ENCODE data around the gene SGTA. TPM values are rescaled to one million over a fixed set of nuclear protein-coding genes. Genes with fewer than 3 reads are reported as not detected.
"Not testable (repeated sequence)": the region's sequence is repeated elsewhere in the genome, so short reads cannot be mapped to it uniquely, and the experiment has no call there.

Gene SGTA
- total RNA-seq, 1 donor from 2014 or later = 37.7 TPM

DNA sequence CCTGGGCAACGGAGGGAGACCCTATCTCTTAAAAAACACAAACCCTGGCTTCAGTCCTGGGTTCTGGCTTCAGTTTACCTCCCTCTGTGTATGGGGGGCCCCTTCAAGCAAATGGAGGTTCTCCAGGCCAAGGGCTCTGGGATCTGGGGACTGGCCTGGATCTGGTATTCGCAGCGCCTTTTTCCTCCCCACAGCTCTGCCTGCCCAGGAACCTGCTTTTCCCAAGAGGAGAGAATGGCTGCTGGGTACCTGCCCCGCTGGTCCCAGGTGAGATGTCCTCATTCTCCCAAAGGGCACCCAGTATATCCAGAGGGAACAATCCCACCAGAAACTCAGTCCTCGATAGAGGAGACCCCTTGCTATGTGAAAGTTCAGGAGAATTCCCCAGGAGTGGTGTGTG lies 39.8 kb upstream of the SGTA start:
- Mint-ChIP-seq H3K36me3 (ENCODE audit: low read depth) (peaks cover 21% of the 10 kb centered on the region), H3K27ac (ENCODE audit: unreplicated experiment) (no peak overlapping the region), H3K4me1 (ENCODE audit: low read depth) (peaks cover 3% of the 10 kb centered on the region), H3K4me3 (ENCODE audit: unreplicated experiment) (no peak overlapping the region), H3K27me3 (ENCODE audit: low read depth) (no peaks in the 10 kb centered on the region), H3K9me3 (ENCODE audit: low read depth) (peaks cover 12% of the 10 kb centered on the region)
- no peak for DNase-seq (ENCODE audit: low spot score)
- TF ChIP-seq, protein P1, sequence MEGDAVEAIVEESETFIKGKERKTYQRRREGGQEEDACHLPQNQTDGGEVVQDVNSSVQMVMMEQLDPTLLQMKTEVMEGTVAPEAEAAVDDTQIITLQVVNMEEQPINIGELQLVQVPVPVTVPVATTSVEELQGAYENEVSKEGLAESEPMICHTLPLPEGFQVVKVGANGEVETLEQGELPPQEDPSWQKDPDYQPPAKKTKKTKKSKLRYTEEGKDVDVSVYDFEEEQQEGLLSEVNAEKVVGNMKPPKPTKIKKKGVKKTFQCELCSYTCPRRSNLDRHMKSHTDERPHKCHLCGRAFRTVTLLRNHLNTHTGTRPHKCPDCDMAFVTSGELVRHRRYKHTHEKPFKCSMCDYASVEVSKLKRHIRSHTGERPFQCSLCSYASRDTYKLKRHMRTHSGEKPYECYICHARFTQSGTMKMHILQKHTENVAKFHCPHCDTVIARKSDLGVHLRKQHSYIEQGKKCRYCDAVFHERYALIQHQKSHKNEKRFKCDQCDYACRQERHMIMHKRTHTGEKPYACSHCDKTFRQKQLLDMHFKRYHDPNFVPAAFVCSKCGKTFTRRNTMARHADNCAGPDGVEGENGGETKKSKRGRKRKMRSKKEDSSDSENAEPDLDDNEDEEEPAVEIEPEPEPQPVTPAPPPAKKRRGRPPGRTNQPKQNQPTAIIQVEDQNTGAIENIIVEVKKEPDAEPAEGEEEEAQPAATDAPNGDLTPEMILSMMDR (IDR thresholded peaks at IDR 0.05) = no peak

DNA sequence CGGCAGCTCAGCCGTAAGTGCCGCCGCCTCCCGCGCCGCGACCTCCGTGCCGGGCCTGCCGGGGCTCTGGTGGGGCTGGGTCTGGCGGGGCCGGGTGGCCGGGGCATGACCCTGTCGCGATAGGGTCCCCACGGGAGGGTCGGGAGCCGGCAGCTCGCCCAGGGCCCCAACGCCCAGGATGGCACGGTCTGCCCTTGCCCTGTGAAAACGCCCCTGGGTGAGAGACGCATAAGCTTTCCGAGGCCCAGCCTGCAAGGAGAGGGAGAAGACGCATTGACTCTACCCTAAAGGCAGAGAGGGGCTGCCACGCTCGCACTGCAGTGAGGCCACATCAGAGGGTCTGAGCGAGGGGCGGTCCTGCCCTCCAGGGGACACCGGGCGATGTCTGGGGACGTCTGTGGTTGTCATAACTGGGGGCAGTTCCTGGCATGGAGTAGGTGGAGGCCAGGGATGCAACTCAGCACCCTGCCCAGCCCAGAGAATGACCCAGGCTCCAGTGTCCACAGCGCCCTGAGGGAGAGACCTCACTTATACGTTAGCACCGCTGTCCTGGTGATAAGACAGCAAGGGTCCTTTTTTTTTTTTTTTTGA lies 37.1 kb upstream of the SGTA start:
- H3K27ac Mint-ChIP-seq (ENCODE audit: unreplicated experiment) = peak overlapping the region; percentile 38
- no peak for DNase-seq (ENCODE audit: low spot score)
- H3K9me3 Mint-ChIP-seq (ENCODE audit: low read depth) = peaks cover 3% of the 10 kb centered on the region
- peaks cover 3% of the 10 kb centered on the region for H3K4me1 Mint-ChIP-seq (ENCODE audit: low read depth)
- TF ChIP-seq, protein P1 (IDR thresholded peaks at IDR 0.05) = no peak
- peaks cover 8% of the 10 kb centered on the region for H3K36me3 Mint-ChIP-seq (ENCODE audit: low read depth)
- H3K4me3 Mint-ChIP-seq (ENCODE audit: unreplicated experiment) = peak overlapping the region; percentile 78
- H3K27me3 Mint-ChIP-seq (ENCODE audit: low read depth) = no peaks in the 10 kb centered on the region

DNA sequence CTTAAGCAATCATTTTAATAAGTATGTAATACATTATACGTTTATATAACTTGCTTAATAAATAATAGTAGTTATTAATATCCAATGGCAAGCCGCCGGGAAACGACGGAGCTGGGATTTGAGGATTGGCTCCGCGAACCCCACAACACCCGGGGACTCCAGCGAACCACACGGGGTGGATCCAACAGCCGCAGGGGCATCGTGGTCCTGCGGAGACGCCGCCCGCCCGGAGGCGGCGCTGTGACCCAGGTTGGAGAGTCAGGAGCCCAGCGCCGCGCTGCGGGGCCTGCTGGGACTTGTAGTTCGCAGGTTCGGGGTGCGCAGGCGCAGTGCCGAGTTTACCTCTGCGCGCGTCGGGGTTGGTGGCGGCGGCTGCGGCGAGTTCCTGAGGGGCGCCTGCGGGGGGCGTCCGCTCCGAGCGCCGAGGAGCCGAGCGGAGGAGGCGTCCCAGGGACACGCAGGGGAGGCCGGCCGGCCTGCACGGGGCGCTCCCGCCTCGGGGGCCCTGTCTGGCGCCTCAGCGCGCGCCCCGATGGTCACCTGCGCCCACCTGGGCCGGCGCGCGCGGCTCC lies 36.6 kb upstream of the SGTA start, which contains the start of gene ZNF554:
TSS of gene ZNF554 (plus strand) at position 329 of the 572 bp plus-strand sequence. CDS start at position 533, 204 bp downstream.
- DNase-seq (ENCODE audit: low spot score) = peak; percentile 98
- Mint-ChIP-seq H3K4me3 (ENCODE audit: unreplicated experiment) (peak within 1 kb of the TSS; percentile 78), H3K27me3 (ENCODE audit: low read depth) (no peaks in the 10 kb centered on the region), H3K9me3 (ENCODE audit: low read depth) (peaks cover 2% of the 10 kb centered on the region), H3K4me1 (ENCODE audit: low read depth) (peaks cover 3% of the 10 kb centered on the region), H3K36me3 (ENCODE audit: low read depth) (peaks cover 5% of the 10 kb centered on the region), H3K27ac (ENCODE audit: unreplicated experiment) (peak within 1 kb of the TSS; percentile 38)
- TF ChIP-seq, protein P1 (IDR thresholded peaks at IDR 0.05) = peak; percentile 90

DNA sequence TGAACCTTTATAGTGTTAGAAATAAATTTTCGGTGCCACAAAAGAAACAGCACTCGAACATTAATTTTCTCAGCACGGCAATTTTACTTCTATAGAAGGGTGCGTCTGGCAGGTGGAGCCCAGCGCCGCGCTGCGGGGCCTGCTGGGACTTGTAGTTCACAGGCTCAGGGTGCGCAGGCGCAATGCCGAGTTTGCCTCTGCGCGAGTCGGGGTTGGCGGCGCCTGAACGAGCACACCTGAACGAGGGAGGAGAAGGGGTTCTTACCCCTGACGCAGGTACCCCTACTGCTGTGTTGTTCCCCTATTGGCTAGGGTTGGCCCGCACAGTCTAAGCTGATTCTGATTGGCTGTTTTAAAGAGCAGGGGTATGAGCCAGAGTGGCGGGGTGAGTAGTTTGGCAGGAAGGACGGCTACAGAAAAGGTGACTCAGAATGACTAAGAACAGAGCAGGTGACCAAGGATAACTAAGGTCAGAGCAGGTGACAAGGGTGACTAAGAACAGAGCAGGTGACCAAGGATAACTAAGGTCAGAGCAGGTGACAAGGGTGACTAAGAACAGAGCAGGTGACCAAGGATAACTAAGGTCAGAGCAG lies 34.3 kb upstream of the SGTA start:
- H3K4me3 Mint-ChIP-seq (ENCODE audit: unreplicated experiment); DNase-seq (ENCODE audit: low spot score); H3K27ac Mint-ChIP-seq (ENCODE audit: unreplicated experiment); H3K9me3 Mint-ChIP-seq (ENCODE audit: low read depth); H3K27me3 Mint-ChIP-seq (ENCODE audit: low read depth); H3K36me3 Mint-ChIP-seq (ENCODE audit: low read depth); H3K4me1 Mint-ChIP-seq (ENCODE audit: low read depth): not testable (repeated sequence)

DNA sequence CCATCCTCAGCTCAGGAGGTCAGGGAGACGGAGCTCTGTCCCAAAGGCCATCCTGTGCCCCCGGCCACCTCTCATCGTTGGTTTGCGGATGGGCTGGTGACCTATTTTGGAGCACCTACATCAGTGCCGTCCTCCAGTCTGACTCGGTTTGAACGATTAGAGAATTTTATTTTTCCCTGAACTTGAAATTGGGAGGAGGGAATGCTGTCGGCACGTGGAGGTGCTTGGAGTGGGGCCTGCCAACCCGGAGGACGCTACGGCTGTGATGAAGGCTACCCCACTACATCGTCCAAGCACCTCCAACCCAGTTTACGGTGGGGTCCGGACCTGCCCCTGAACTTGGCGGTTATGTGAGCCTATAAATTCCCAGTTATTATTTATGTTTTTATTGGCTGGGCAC lies 33.6 kb upstream of the SGTA start:
- Mint-ChIP-seq H3K4me3 (ENCODE audit: unreplicated experiment) (no peak overlapping the region), H3K4me1 (ENCODE audit: low read depth) (peaks cover 3% of the 10 kb centered on the region), H3K27me3 (ENCODE audit: low read depth) (no peaks in the 10 kb centered on the region), H3K27ac (ENCODE audit: unreplicated experiment) (no peak overlapping the region), H3K36me3 (ENCODE audit: low read depth) (no peaks in the 10 kb centered on the region), H3K9me3 (ENCODE audit: low read depth) (no peaks in the 10 kb centered on the region)
- TF ChIP-seq, protein P1 (IDR thresholded peaks at IDR 0.05) = no peak
- no peak for DNase-seq (ENCODE audit: low spot score)
